ENCODE results near the gene S100A7A. TPM values are rescaled to one million over a fixed set of nuclear protein-coding genes. Genes with fewer than 3 reads are reported as not detected.
"Not testable (repeated sequence)": the region's sequence is repeated elsewhere in the genome, so short reads cannot be mapped to it uniquely, and the experiment has no call there.

S100A7A gene
- polyA plus RNA-seq, 1 of the 3 experiments (the other 2 are of a cell fraction): not detected

- DNase-seq; H3K27me3 ChIP-seq (ENCODE audit: insufficient read depth); H3K79me2 ChIP-seq (ENCODE audit: insufficient read depth); H3K9me3 ChIP-seq; H3K4me2 ChIP-seq; H3K9ac ChIP-seq; CTCF ChIA-PET; H3K9me2 ChIP-seq; H4K20me1 ChIP-seq (ENCODE audit: insufficient read depth); H3K36me3 ChIP-seq (replicated peaks in 1 of 2; ENCODE audit: control insufficient read depth in 1 of 2, insufficient read depth in 2 of 2, low read length in 1 of 2); POLR2A ChIA-PET; H3K27ac ChIP-seq (ENCODE audit: low read depth in 2 of 2, low read length in 1 of 2); H3K4me3 ChIP-seq (ENCODE audit: low read depth in 2 of 2, low read length in 1 of 2); H3F3A ChIP-seq (replicated peaks; ENCODE audit: insufficient read depth); H3K4me1 ChIP-seq (ENCODE audit: control insufficient read depth in 1 of 2, insufficient read depth in 2 of 2, low read depth in 1 of 2, low read length in 1 of 2); H2AFZ ChIP-seq (ENCODE audit: low read depth): not testable (repeated sequence)
- WGBS (ENCODE audit: low lambda C conversion rate): 0% methylated on average over 9 of the region's 11 CpGs
These were observed 9.0 kb upstream of the S100A7A start for GRCh38 chr1:153407274-153407673.

GRCh38 chr1:153413961-153414360, 2.4 kb upstream of the S100A7A start:
- H3K9ac ChIP-seq; POLR2A ChIA-PET; H3K27ac ChIP-seq (ENCODE audit: low read depth in 2 of 2, low read length in 1 of 2); H3K36me3 ChIP-seq (replicated peaks in 1 of 2; ENCODE audit: control insufficient read depth in 1 of 2, insufficient read depth in 2 of 2, low read length in 1 of 2); H3K9me2 ChIP-seq; DNase-seq; H2AFZ ChIP-seq (ENCODE audit: low read depth); H3K4me1 ChIP-seq (ENCODE audit: control insufficient read depth in 1 of 2, insufficient read depth in 2 of 2, low read depth in 1 of 2, low read length in 1 of 2); H3K79me2 ChIP-seq (ENCODE audit: insufficient read depth); H3K4me3 ChIP-seq (ENCODE audit: low read depth in 2 of 2, low read length in 1 of 2); H3K9me3 ChIP-seq; H3K4me2 ChIP-seq; H3F3A ChIP-seq (replicated peaks; ENCODE audit: insufficient read depth); CTCF ChIA-PET; H4K20me1 ChIP-seq (ENCODE audit: insufficient read depth); H3K27me3 ChIP-seq (ENCODE audit: insufficient read depth): not testable (repeated sequence)

- ChIA-PET CTCF (no interaction called here), POLR2A (no interaction called here)
- TF ChIP-seq YY1 (IDR thresholded peaks at IDR 0.05; ENCODE audit: low read depth): no peak
- no peak for TF ChIP-seq CHD2 (IDR thresholded peaks at IDR 0.05; ENCODE audit: low read length, partially characterized antibody)
- no peak for TF ChIP-seq REST (IDR thresholded peaks at IDR 0.05; ENCODE audit: low read depth, low read length)
- no peak for TF ChIP-seq RFX5 (IDR thresholded peaks at IDR 0.05; ENCODE audit: low read length)
- TF ChIP-seq MEF2A (IDR thresholded peaks at IDR 0.05; ENCODE audit: borderline replicate concordance, low read depth): no peak
- TF ChIP-seq IRF3 (IDR thresholded peaks at IDR 0.05; ENCODE audit: low read depth, low read length): no peak
- TF ChIP-seq MXI1 (IDR thresholded peaks at IDR 0.05; ENCODE audit: low read depth, low read length): no peak
- TF ChIP-seq GABPA (IDR thresholded peaks at IDR 0.05; ENCODE audit: low read depth): no peak
- no peak for TF ChIP-seq GATA2 (CRISPR knock-in tag; IDR thresholded peaks at IDR 0.05)
- Histone ChIP-seq H3K79me2 (ENCODE audit: insufficient read depth) (no peaks in the 10 kb centered on the region), H3K4me3 (ENCODE audit: low read depth in 2 of 2, low read length in 1 of 2) (no peak overlapping the region), H3F3A (replicated peaks; ENCODE audit: insufficient read depth) (no peaks in the 10 kb centered on the region), H4K20me1 (ENCODE audit: insufficient read depth) (no peaks in the 10 kb centered on the region), H2AFZ (ENCODE audit: low read depth) (no peak overlapping the region), H3K36me3 (replicated peaks in 1 of 2; ENCODE audit: control insufficient read depth in 1 of 2, insufficient read depth in 2 of 2, low read length in 1 of 2) (no peaks in the 10 kb centered on the region), H3K4me2 (no peak overlapping the region), H3K9me3 (no peaks in the 10 kb centered on the region), H3K27me3 (ENCODE audit: insufficient read depth) (no peaks in the 10 kb centered on the region), H3K27ac (ENCODE audit: low read depth in 2 of 2, low read length in 1 of 2) (no peak overlapping the region), H3K9ac (no peak overlapping the region), H3K9me2 (no peaks in the 10 kb centered on the region), H3K4me1 (ENCODE audit: control insufficient read depth in 1 of 2, insufficient read depth in 2 of 2, low read depth in 1 of 2, low read length in 1 of 2) (no peaks in the 10 kb centered on the region)
- DNase-seq: no peak
- 5% methylated on average over 4 of the region's 12 CpGs for WGBS (ENCODE audit: low lambda C conversion rate)
These were observed 992 bp downstream of the S100A7A start for GRCh38 chr1:153417136-153417888.

GRCh38 chr1:153418758-153419435, 2.6 kb downstream of the S100A7A start:
- H3K36me3 ChIP-seq (replicated peaks in 1 of 2; ENCODE audit: control insufficient read depth in 1 of 2, insufficient read depth in 2 of 2, low read length in 1 of 2); H3K4me2 ChIP-seq; H3K79me2 ChIP-seq (ENCODE audit: insufficient read depth); CTCF ChIA-PET; H4K20me1 ChIP-seq (ENCODE audit: insufficient read depth); H2AFZ ChIP-seq (ENCODE audit: low read depth); H3K27me3 ChIP-seq (ENCODE audit: insufficient read depth); H3K4me3 ChIP-seq (ENCODE audit: low read depth in 2 of 2, low read length in 1 of 2); H3K27ac ChIP-seq (ENCODE audit: low read depth in 2 of 2, low read length in 1 of 2); DNase-seq; H3F3A ChIP-seq (replicated peaks; ENCODE audit: insufficient read depth); H3K9me2 ChIP-seq; H3K4me1 ChIP-seq (ENCODE audit: control insufficient read depth in 1 of 2, insufficient read depth in 2 of 2, low read depth in 1 of 2, low read length in 1 of 2); H3K9ac ChIP-seq; POLR2A ChIA-PET; H3K9me3 ChIP-seq: not testable (repeated sequence)
- under 1% methylated on average over 7 of the region's 7 CpGs for WGBS (ENCODE audit: low lambda C conversion rate)
